Transverse colon (tissue), 4 donors: ENCODE measurements around the gene TTC4. TPM values are rescaled to one million over a fixed set of nuclear protein-coding genes. Genes with fewer than 3 reads are reported as not detected.

ENCODE experiments used
- DNase-seq: peaks from one replicate; pipeline ENCODE4 v3.0.0-alpha.2; 2019
- H3K27ac ChIP-seq, 4 donors: fragments of 200-600 bp; sonication (generic); 2 replicates each; pipeline ENCODE4 v1.5.1; 2016 to 2018; ENCODE audit warnings: inconsistent platforms in 4 of 4
- H3K27me3 ChIP-seq: fragments of 200-600 bp; sonication (generic); 2 replicates; pipeline ENCODE4 v1.5.1; 2017; ENCODE audit warnings: inconsistent platforms
- H3K36me3 ChIP-seq, 4 donors: fragments of 200-600 bp; sonication (generic); 2 replicates each; pipeline ENCODE4 v1.5.1; 2017 to 2019; ENCODE audit warnings: inconsistent platforms in 4 of 4
- H3K4me1 ChIP-seq, 4 donors: fragments of 200-600 bp; sonication (generic); 2 replicates each; pipeline ENCODE4 v1.5.1; 2017 to 2020; ENCODE audit warnings: inconsistent platforms in 4 of 4
- H3K4me3 ChIP-seq, 4 donors: fragments of 200-600 bp; sonication (generic); 1 replicate in 1 of 4; 2 replicates in 3 of 4; pipeline versions ENCODE4 v1.5.1 to v1.6.1; 2017 to 2019; ENCODE audit warnings: inconsistent platforms in 4 of 4
- H3K9me3 ChIP-seq, 2 donors: fragments of 200-600 bp; sonication (generic); 2 replicates each; pipeline ENCODE4 v1.5.1; 2017 to 2019; ENCODE audit warnings: inconsistent platforms in 2 of 2
- EP300 ChIP-seq: sonication (generic); formaldehyde crosslinking; IDR thresholded peaks from one replicate; pipeline ENCODE4 v1.6.1; 2017; ENCODE audit warnings: antibody characterized with exemption, low read depth
- POLR2A ChIP-seq: fragments of 450-650 bp; IDR thresholded peaks from one replicate; pipeline ENCODE4 v1.6.1; 2016; ENCODE audit warnings: antibody characterized with exemption, mild to moderate bottlenecking, moderate library complexity
- POLR2AphosphoS5 ChIP-seq, 3 donors: sonication (generic); formaldehyde crosslinking; IDR thresholded peaks; one replicate each; pipeline ENCODE4 v1.6.1; 2016; ENCODE audit warnings: antibody characterized with exemption in 3 of 3
- WGBS, 2 donors: methylation state at CpG; one replicate each; pipeline ENCODE4 v1.1.5; 2018; ENCODE audit warnings: low coverage in 1 of 2; 5-methylcytosine and 5-hydroxymethylcytosine counted together
- in situ Hi-C, 4 donors: fragments of 200-750 bp; cut with MboI; loops; one replicate each; pipeline versions ENCODE4 v1.15.0 to v1.15.1; 2017; ENCODE audit warnings: low sequenced_read_pairs in 3 of 4, low pct_ligation_motif_present in 1 of 4, low pct_unique_long_range_greater_than_20kb in 1 of 4
- intact Hi-C: fragments of 100-400 bp; cut with DNase I; formaldehyde crosslinking; loops from one replicate; pipeline ENCODE4 v1.15.1; 2023; ENCODE audit warnings: low total_unique reads
- total RNA-seq, 4 donors: library from RNA; depleted of rRNA; stranded (reverse); fragments of >200 nt; gene quantifications; one replicate each; pipeline ENCODE4 v1.1.0, GENCODE V29; 2016
- TF ChIP-seq, protein P1 (sequence below), 5 experiments: fragments of 200-600 bp in 3 of 5; fragments of 450-650 bp in 2 of 5; sonication (generic) in 3 of 5; IDR thresholded peaks; 1 replicate in 2 of 5; 2 replicates in 3 of 5; pipeline ENCODE4 v1.5.1; 2016 to 2017; ENCODE audit warnings: antibody characterized with exemption in 5 of 5, inconsistent platforms in 3 of 5, mild to moderate bottlenecking in 2 of 5, moderate library complexity in 1 of 5

The TTC4 gene
- total RNA-seq, 4 donors from 2014 or later = 1.8 to 33.7 (median 15.2) TPM

DNA sequence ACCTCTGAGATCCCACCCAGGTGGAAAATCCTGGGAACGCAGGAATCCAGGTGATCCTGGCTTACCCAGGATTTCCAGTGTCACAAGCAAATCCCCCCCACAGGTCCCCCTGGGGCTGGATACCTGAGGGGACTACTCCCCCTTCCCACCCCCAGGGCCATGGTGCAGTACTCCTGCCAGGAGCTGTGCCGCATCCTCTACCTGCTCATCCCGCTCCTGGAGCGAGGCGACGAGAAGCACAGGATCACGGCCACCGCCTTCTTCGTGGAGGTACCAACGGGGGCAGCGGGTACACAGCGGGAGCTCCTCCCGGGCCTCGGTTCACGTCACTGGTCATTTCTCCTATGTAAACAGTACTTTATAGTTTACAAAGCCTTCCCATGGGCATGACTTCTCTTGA lies 20.4 kb upstream of the TTC4 start:
- TF ChIP-seq, protein P1, sequence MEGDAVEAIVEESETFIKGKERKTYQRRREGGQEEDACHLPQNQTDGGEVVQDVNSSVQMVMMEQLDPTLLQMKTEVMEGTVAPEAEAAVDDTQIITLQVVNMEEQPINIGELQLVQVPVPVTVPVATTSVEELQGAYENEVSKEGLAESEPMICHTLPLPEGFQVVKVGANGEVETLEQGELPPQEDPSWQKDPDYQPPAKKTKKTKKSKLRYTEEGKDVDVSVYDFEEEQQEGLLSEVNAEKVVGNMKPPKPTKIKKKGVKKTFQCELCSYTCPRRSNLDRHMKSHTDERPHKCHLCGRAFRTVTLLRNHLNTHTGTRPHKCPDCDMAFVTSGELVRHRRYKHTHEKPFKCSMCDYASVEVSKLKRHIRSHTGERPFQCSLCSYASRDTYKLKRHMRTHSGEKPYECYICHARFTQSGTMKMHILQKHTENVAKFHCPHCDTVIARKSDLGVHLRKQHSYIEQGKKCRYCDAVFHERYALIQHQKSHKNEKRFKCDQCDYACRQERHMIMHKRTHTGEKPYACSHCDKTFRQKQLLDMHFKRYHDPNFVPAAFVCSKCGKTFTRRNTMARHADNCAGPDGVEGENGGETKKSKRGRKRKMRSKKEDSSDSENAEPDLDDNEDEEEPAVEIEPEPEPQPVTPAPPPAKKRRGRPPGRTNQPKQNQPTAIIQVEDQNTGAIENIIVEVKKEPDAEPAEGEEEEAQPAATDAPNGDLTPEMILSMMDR (IDR thresholded peaks at IDR 0.05) = no peak
- no peak for TF ChIP-seq POLR2A
- TF ChIP-seq EP300 = no peak
- TF ChIP-seq POLR2AphosphoS5 (IDR thresholded peaks at IDR 0.05) = no peak
- in situ Hi-C loops = no loop called here
- 84 to 92% methylated on average over 2 to 15 of the region's 15 CpGs for WGBS, 2 donors

DNA sequence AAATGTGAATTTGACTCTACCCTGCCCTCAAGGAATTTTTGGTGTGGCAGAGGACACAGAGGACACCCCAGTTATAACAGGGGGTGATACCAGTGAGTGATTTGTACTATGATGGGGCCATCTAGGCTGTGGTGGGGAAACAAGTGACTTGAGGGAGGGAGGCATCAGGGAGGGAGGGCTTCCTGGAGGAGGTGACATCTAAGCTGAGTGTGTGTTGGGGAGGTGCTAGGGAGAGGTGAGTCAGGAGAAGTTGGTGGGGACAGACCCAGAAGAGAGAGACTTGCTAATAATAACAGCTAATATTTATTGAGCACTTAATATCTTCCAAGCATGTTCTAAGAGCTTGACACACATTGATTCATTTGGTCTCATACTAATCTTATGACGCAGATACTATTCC lies 19.9 kb upstream of the TTC4 start:
- Histone ChIP-seq H3K4me1 (no peaks in the 10 kb centered on the region), H3K27me3 (no peaks in the 10 kb centered on the region), H3K36me3 (no peaks in the 10 kb centered on the region), H3K27ac (no peak overlapping the region), H3K4me3 (no peak overlapping the region), H3K9me3 (no peaks in the 10 kb centered on the region)
- DNase-seq = no peak
- in situ Hi-C loops (no loop called here), intact Hi-C loops (no loop called here)
- TF ChIP-seq POLR2AphosphoS5 (IDR thresholded peaks at IDR 0.05) = no peak
- TF ChIP-seq POLR2A = no peak
- no peak for TF ChIP-seq EP300
- TF ChIP-seq, protein P1 (IDR thresholded peaks at IDR 0.05) = no peak
- WGBS, 2 donors = 88 to 100% methylated on average over 1 of the region's 1 CpG

More for the DNA sequence above, 20.4 kb upstream of the TTC4 start:
- intact Hi-C loops = no loop called here
- Histone ChIP-seq H3K36me3 (no peaks in the 10 kb centered on the region), H3K4me3 (no peak overlapping the region), H3K4me1 (no peaks in the 10 kb centered on the region), H3K27me3 (no peaks in the 10 kb centered on the region), H3K9me3 (no peaks in the 10 kb centered on the region), H3K27ac (no peak overlapping the region)
- no peak for DNase-seq

DNA sequence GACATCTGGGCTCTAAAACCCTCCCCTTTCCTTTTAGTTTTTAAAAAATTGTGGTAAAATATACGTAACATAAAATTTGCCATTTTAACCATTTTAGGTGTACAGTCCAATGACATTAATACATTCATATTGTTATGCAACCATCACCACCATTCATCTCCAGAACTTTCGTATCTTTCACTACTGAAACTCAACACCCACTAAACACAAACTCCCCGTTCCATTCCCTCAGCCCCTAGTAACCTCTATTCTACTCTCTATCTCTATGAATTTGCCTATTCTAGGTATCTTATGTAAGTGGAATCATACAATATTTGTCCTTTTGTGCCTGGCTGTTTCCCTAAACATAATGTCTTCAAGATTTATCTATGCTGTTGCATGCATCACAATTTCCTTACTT lies 19.4 kb upstream of the TTC4 start:
- Histone ChIP-seq H3K9me3 (no peaks in the 10 kb centered on the region), H3K4me1 (no peaks in the 10 kb centered on the region), H3K4me3 (no peak overlapping the region), H3K36me3 (no peaks in the 10 kb centered on the region), H3K27ac (no peak overlapping the region), H3K27me3 (no peaks in the 10 kb centered on the region)
- 65 to 90% methylated on average over 3 of the region's 3 CpGs for WGBS, 2 donors
- TF ChIP-seq EP300 (no peak), POLR2AphosphoS5 (IDR thresholded peaks at IDR 0.05) (no peak), POLR2A (no peak)
- TF ChIP-seq, protein P1 (IDR thresholded peaks at IDR 0.05) = no peak
- intact Hi-C loops (no loop called here), in situ Hi-C loops (no loop called here)
- no peak for DNase-seq

DNA sequence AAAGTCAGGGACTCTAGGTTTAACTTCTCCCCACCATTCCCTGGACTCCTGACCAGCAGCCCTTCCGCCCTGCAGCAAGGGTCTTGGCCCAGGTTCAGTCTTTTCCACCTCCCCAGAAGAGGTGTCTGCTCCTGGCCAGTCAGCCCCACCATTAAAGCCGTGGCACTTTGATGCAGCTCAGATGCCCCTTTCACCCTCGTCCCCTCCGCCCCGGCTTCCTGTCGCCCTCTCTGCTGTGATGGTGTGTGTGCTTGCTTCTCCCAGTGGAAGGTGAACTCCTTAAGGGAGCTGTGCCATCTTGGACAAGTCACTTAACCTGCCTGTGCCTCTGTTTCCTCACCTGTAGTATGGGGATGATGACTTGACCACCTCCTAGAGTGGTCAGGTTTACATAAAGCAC lies 17.8 kb upstream of the TTC4 start:
- in situ Hi-C loops = no loop called here
- H3K4me1 ChIP-seq = no peaks in the 10 kb centered on the region
- H3K27ac ChIP-seq = no peak overlapping the region
- no peak overlapping the region for H3K4me3 ChIP-seq
- H3K9me3 ChIP-seq = no peaks in the 10 kb centered on the region
- no peaks in the 10 kb centered on the region for H3K27me3 ChIP-seq
- no peak for DNase-seq
- H3K36me3 ChIP-seq = no peaks in the 10 kb centered on the region
- intact Hi-C loops = no loop called here
- 81 to 83% methylated on average over 1 to 6 of the region's 6 CpGs for WGBS, 2 donors
- no peak for TF ChIP-seq EP300
- no peak for TF ChIP-seq POLR2A
- TF ChIP-seq, protein P1 (IDR thresholded peaks at IDR 0.05) = no peak
- no peak for TF ChIP-seq POLR2AphosphoS5 (IDR thresholded peaks at IDR 0.05)
